ENCODE measurements around the gene RTN4R. TPM values are rescaled to one million over a fixed set of nuclear protein-coding genes. Genes with fewer than 3 reads are reported as not detected.
"Not testable (repeated sequence)": the region's sequence is repeated elsewhere in the genome, so short reads cannot be mapped to it uniquely, and the experiment has no call there.

The RTN4R gene
- total RNA-seq, 2 donors from 2014 or later = 12.8 to 17.7 TPM

GRCh38 chr22:20267441-20268278 lies 458 bp downstream of the RTN4R start:
- peak; percentile 31 for TF ChIP-seq CTCF (conservative IDR thresholded peaks at IDR 0.05)
- H3K27ac ChIP-seq (ENCODE audit: low read depth, low read length) = peak overlapping the region; percentile 32
- H3K4me3 Mint-ChIP-seq = peak overlapping the region; percentile 61
- no peaks in the 10 kb centered on the region for H3K27me3 Mint-ChIP-seq (ENCODE audit: insufficient read depth)
- DNase-seq = peak; percentile 71
- WGBS, 2 experiments (ENCODE audit: insufficient coverage in 1 of 2, insufficient read length in 1 of 2) = 0 to 1% methylated on average over 24 to 101 of the region's 101 CpGs
- peak overlapping the region; percentile 73 for H3K4me3 ChIP-seq (ENCODE audit: low read length)
- no peaks in the 10 kb centered on the region for H3K4me1 ChIP-seq (ENCODE audit: control insufficient read depth, insufficient read depth, low read length)
- H3K27me3 ChIP-seq (ENCODE audit: control insufficient read depth, insufficient read depth, low read length, poor library complexity, severe bottlenecking) = no peaks in the 10 kb centered on the region
- no peaks in the 10 kb centered on the region for H3K9me3 ChIP-seq (ENCODE audit: control insufficient read depth, low read length)
- H3K4me1 Mint-ChIP-seq = peaks cover 4% of the 10 kb centered on the region
- no peaks in the 10 kb centered on the region for H3K36me3 Mint-ChIP-seq (ENCODE audit: low read depth)
- H3K9me3 Mint-ChIP-seq = no peaks in the 10 kb centered on the region
- no peak overlapping the region for H3K9ac ChIP-seq (ENCODE audit: extremely low read depth, low read length, poor library complexity, severe bottlenecking)
- no peaks in the 10 kb centered on the region for H3K36me3 ChIP-seq (ENCODE audit: control insufficient read depth, insufficient read depth, low read length)
- H3K27ac Mint-ChIP-seq = no peak overlapping the region

GRCh38 chr22:20266667-20267440 lies 1.3 kb downstream of the RTN4R start:
- WGBS, 2 experiments (ENCODE audit: insufficient coverage in 1 of 2, insufficient read length in 1 of 2) = 73 to 81% methylated on average over 8 to 33 of the region's 33 CpGs
- H3K9me3 ChIP-seq (ENCODE audit: control insufficient read depth, low read length); H3K27ac Mint-ChIP-seq; H3K27me3 Mint-ChIP-seq (ENCODE audit: insufficient read depth); H3K36me3 ChIP-seq (ENCODE audit: control insufficient read depth, insufficient read depth, low read length); H3K4me1 Mint-ChIP-seq; DNase-seq; H3K27me3 ChIP-seq (ENCODE audit: control insufficient read depth, insufficient read depth, low read length, poor library complexity, severe bottlenecking); H3K36me3 Mint-ChIP-seq (ENCODE audit: low read depth); H3K27ac ChIP-seq (ENCODE audit: low read depth, low read length); H3K4me1 ChIP-seq (ENCODE audit: control insufficient read depth, insufficient read depth, low read length); H3K9ac ChIP-seq (ENCODE audit: extremely low read depth, low read length, poor library complexity, severe bottlenecking); H3K9me3 Mint-ChIP-seq: not testable (repeated sequence)
- peak overlapping the region; percentile 61 for H3K4me3 Mint-ChIP-seq
- H3K4me3 ChIP-seq (ENCODE audit: low read length) = peak overlapping the region; percentile 73

- H3K4me1 Mint-ChIP-seq; H3K27me3 Mint-ChIP-seq (ENCODE audit: insufficient read depth); H3K4me1 ChIP-seq (ENCODE audit: control insufficient read depth, insufficient read depth, low read length); H3K27ac ChIP-seq (ENCODE audit: low read depth, low read length); H3K27ac Mint-ChIP-seq; H3K27me3 ChIP-seq (ENCODE audit: control insufficient read depth, insufficient read depth, low read length, poor library complexity, severe bottlenecking); H3K9me3 Mint-ChIP-seq; H3K4me3 ChIP-seq (ENCODE audit: low read length); H3K36me3 ChIP-seq (ENCODE audit: control insufficient read depth, insufficient read depth, low read length); H3K9ac ChIP-seq (ENCODE audit: extremely low read depth, low read length, poor library complexity, severe bottlenecking); DNase-seq; H3K9me3 ChIP-seq (ENCODE audit: control insufficient read depth, low read length); H3K36me3 Mint-ChIP-seq (ENCODE audit: low read depth): not testable (repeated sequence)
- WGBS, 2 experiments (ENCODE audit: insufficient coverage in 1 of 2, insufficient read length in 1 of 2) = 96 to 100% methylated on average over 5 to 10 of the region's 15 CpGs
- H3K4me3 Mint-ChIP-seq = peak overlapping the region; percentile 61
Measured at GRCh38 chr22:20265772-20266666, 2.1 kb downstream of the RTN4R start.
